Measurements from ENCODE around the gene NQO1.
"Not testable (repeated sequence)": the region's sequence is repeated elsewhere in the genome, so short reads cannot be mapped to it uniquely, and the experiment has no call there.

Gene NQO1

GRCh38 chr16:69763599-69763942, 37.2 kb upstream of the NQO1 start:
- H3K4me3 ChIP-seq (replicated peaks; ENCODE audit: insufficient read depth, low read length) = peak overlapping the region; percentile 97; the same call in 1 of the 2 replicates
- DNase-seq (ENCODE audit: low read depth in 1 of 2, low spot score in 1 of 2) = no peak
- H3K27ac ChIP-seq (replicated peaks) = peak overlapping the region; percentile 84
- TF ChIP-seq SPI1 (IDR thresholded peaks at IDR 0.05; ENCODE audit: borderline replicate concordance, low read depth) (no peak), GABPA (IDR thresholded peaks at IDR 0.05; ENCODE audit: low read depth) (no peak), CTCF (IDR thresholded peaks at IDR 0.05; ENCODE audit: insufficient read depth, low read length) (no peak), POLR2AphosphoS5 (IDR thresholded peaks at IDR 0.05; ENCODE audit: low read depth) (no peak), REST (IDR thresholded peaks at IDR 0.05; ENCODE audit: insufficient replicate concordance, low read depth) (no peak)
- H3K27me3 ChIP-seq (ENCODE audit: insufficient read depth, poor library complexity, severe bottlenecking) = no peaks in the 10 kb centered on the region

- Histone ChIP-seq H3K4me3 (replicated peaks; ENCODE audit: insufficient read depth, low read length) (peak overlapping the region; percentile 97), H3K27ac (replicated peaks) (peak overlapping the region; percentile 84), H3K27me3 (ENCODE audit: insufficient read depth, poor library complexity, severe bottlenecking) (no peaks in the 10 kb centered on the region)
- peak in 1 of 2 experiments; percentile 42 for DNase-seq (ENCODE audit: low read depth in 1 of 2, low spot score in 1 of 2)
- no peak for TF ChIP-seq GABPA (IDR thresholded peaks at IDR 0.05; ENCODE audit: low read depth)
- TF ChIP-seq REST (IDR thresholded peaks at IDR 0.05; ENCODE audit: insufficient replicate concordance, low read depth) = peak; percentile 66
- no peak for TF ChIP-seq CTCF (IDR thresholded peaks at IDR 0.05; ENCODE audit: insufficient read depth, low read length)
Observed at GRCh38 chr16:69762814-69763598, 36.6 kb upstream of the NQO1 start.

- TF ChIP-seq SPI1 (IDR thresholded peaks at IDR 0.05; ENCODE audit: borderline replicate concordance, low read depth) (no peak), POLR2AphosphoS5 (IDR thresholded peaks at IDR 0.05; ENCODE audit: low read depth) (peak; percentile 77)
- DNase-seq (ENCODE audit: low read depth in 1 of 2, low spot score in 1 of 2) = peak; percentile 76
- Histone ChIP-seq H3K4me3 (replicated peaks; ENCODE audit: insufficient read depth, low read length) (peak within 1 kb of the TSS; percentile 97), H3K27me3 (ENCODE audit: insufficient read depth, poor library complexity, severe bottlenecking) (no peaks in the 10 kb centered on the region), H3K27ac (replicated peaks) (peak within 1 kb of the TSS; percentile 84)
Observed at GRCh38 chr16:69761983-69762813, 35.8 kb upstream of the NQO1 start, which contains the start of gene WWP2. Gene WWP2, plus strand, starts transcription at chr16:69762332. Its CDS starts 24,679 bp downstream, at chr16:69787011.

GRCh38 chr16:69757375-69757774, 31.0 kb upstream of the NQO1 start:
- DNase-seq (ENCODE audit: low read depth in 1 of 2, low spot score in 1 of 2); H3K27ac ChIP-seq (replicated peaks); H3K4me3 ChIP-seq (replicated peaks; ENCODE audit: insufficient read depth, low read length); H3K27me3 ChIP-seq (ENCODE audit: insufficient read depth, poor library complexity, severe bottlenecking): not testable (repeated sequence)
